ENCODE results near the gene PROM2. TPM values are rescaled to one million over a fixed set of nuclear protein-coding genes. Genes with fewer than 3 reads are reported as not detected.

The PROM2 gene
- total and polyA plus RNA-seq, 11 donors = 0.35 to 1.9 (median 1.1) TPM

DNA sequence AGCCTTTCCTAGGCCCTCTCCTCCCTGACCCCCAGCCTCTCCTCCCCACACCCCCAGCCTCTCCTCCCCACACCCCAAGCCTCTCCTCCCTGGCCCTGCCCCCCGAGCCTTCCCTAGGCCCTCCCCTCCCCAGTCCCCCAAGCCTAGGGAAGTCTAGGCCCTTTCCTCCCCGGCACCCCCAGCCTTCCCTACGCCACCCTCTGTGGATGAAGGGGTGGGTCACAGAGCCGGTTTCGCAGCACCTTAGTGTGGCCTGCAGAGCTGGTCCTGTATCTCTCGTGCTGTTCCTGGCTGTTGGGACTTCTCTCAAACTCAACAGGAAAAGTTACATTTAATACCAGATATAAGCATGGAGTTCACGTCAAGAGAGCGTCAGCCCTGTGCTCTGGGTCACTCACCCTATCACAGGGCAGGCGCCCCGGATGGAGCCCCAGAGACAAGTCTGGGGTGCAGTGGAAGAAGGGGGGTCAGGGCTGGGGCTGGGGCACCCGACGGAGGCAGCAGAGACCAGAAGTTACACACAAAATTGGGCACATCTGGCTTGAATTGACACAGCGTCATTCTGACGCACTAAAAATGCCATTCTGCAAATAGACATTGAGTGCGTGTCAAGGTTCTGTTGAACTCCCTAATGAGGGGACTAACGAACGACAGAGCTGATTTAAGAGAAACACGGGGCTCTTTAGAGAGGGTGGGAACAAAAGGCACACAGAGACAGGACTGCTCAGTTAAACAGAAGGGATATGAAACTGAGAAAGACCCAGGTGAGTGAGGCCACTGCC, 46.9 kb downstream of the PROM2 start:
- peak in 1 of 5 donors; percentile 33 for DNase-seq
- H3K27me3 ChIP-seq = no peaks in the 10 kb centered on the region
- H3K36me3 ChIP-seq = no peaks in the 10 kb centered on the region
- ATAC-seq = no peak
- H3K4me3 ChIP-seq = no peak overlapping the region
- TF ChIP-seq, protein P1, sequence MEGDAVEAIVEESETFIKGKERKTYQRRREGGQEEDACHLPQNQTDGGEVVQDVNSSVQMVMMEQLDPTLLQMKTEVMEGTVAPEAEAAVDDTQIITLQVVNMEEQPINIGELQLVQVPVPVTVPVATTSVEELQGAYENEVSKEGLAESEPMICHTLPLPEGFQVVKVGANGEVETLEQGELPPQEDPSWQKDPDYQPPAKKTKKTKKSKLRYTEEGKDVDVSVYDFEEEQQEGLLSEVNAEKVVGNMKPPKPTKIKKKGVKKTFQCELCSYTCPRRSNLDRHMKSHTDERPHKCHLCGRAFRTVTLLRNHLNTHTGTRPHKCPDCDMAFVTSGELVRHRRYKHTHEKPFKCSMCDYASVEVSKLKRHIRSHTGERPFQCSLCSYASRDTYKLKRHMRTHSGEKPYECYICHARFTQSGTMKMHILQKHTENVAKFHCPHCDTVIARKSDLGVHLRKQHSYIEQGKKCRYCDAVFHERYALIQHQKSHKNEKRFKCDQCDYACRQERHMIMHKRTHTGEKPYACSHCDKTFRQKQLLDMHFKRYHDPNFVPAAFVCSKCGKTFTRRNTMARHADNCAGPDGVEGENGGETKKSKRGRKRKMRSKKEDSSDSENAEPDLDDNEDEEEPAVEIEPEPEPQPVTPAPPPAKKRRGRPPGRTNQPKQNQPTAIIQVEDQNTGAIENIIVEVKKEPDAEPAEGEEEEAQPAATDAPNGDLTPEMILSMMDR (IDR thresholded peaks at IDR 0.05) = no peak
- TF ChIP-seq POLR2A (IDR thresholded peaks at IDR 0.05) = no peak
- H3K9me3 ChIP-seq = no peaks in the 10 kb centered on the region
- WGBS, 4 donors = 76 to 82% (median 78%) methylated on average over 17 to 18 of the region's 18 CpGs
- intact Hi-C loops (cut with DNase I) = no loop called here
- no peak overlapping the region for H3K27ac ChIP-seq
- H3K4me1 ChIP-seq = no peaks in the 10 kb centered on the region

DNA sequence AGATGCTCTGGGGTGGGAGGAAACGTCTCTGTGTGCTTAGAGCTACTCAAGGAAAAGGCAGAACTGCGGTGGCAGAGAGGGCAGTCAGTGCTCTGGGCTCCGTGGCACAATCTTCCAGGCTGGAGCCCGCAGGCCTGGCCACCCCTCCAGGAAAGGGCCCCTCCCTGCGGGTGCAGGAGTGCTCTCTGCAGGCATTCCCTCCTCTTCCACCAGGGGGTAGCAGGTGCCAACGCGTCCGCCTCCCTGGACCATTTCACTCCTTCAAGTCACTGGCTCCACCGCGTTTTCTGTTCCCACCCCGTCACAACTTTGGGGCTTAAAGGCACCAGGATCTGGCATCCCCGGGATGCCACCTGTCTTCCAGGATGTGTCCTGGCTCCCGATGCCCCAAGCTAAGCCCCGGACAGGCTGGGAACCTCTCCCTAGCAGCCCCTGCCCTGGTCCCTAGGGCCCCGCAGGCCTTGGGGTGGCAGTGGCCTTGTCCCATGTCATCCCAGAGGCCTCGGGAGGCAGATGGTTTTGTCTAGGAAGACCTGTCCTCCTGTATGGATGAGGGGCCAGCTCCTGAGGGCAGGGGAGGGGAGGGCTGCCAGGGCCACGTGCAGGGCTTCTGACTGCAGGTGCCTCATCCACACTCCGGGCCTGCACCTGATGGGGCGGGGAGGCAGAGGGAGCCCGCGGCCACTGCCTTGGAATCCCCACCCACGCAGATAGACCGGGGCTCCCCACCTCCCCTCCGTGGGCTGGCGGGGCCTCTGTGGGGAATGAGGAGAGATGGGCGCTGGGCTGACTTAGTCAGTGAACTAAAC, 49.3 kb downstream of the PROM2 start:
- Histone ChIP-seq H3K9me3 (no peaks in the 10 kb centered on the region), H3K4me3 (no peak overlapping the region), H3K27me3 (no peaks in the 10 kb centered on the region), H3K4me1 (no peaks in the 10 kb centered on the region), H3K36me3 (no peaks in the 10 kb centered on the region), H3K27ac (no peak overlapping the region)
- ATAC-seq (peak in 2 of 4 donors; percentile 14 to 26), DNase-seq (peak in 1 of 5 donors; percentile 59)
- intact Hi-C loops (cut with DNase I) = no loop called here
- TF ChIP-seq POLR2A (IDR thresholded peaks at IDR 0.05) = no peak
- TF ChIP-seq, protein P1 (IDR thresholded peaks at IDR 0.05) = peak in 10 of 12 donors; percentile 12 to 50 (median 20)
- WGBS, 4 donors = 70 to 78% (median 74%) methylated on average over 20 to 26 of the region's 26 CpGs

DNA sequence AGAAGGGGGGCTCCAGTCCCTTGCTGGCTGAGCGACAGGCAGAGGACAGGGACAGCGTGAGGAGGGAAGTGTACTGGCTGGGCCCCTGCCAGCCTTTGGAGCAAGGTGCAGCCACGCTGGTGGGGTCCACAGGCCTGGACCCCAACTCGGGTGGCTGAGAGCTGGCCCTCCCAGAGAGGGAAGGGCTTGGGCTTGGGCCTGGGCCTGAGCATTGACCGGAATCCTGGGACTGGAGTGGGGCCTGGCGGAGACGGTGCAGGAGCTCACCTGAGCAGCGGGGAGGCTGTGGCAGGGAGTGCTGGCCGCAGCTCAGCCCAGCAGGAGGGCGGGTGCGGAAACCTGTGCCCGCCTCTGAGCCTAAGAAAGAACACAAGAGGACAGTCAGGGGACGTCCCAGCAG, 50.8 kb downstream of the PROM2 start:
- H3K9me3 ChIP-seq = no peaks in the 10 kb centered on the region
- WGBS, 4 donors = 89 to 91% (median 90%) methylated on average over 13 of the region's 13 CpGs
- intact Hi-C loops (cut with DNase I) = no loop called here
- no peaks in the 10 kb centered on the region for H3K4me1 ChIP-seq
- H3K27me3 ChIP-seq = no peaks in the 10 kb centered on the region
- no peak for ATAC-seq
- H3K27ac ChIP-seq = no peak overlapping the region
- TF ChIP-seq, protein P1 (IDR thresholded peaks at IDR 0.05) = no peak
- TF ChIP-seq POLR2A (IDR thresholded peaks at IDR 0.05) = no peak
- no peak overlapping the region for H3K4me3 ChIP-seq
- peak in 1 of 5 donors; percentile 49 for DNase-seq
- no peaks in the 10 kb centered on the region for H3K36me3 ChIP-seq
